ENCODE measurements around the gene ZNF81.
"Not testable (repeated sequence)": the region's sequence is repeated elsewhere in the genome, so short reads cannot be mapped to it uniquely, and the experiment has no call there.

- not testable (repeated sequence) for TF ChIP-seq DMAP1 (CRISPR knock-in tag; IDR thresholded peaks at IDR 0.05); HOXD1 (CRISPR knock-in tag; IDR thresholded peaks at IDR 0.05); CTCF (CRISPR knock-in tag; IDR thresholded peaks at IDR 0.05); TP53 (CRISPR knock-in tag; conservative IDR thresholded peaks at IDR 0.05); MAX (IDR thresholded peaks at IDR 0.05); PRDM15 (CRISPR knock-in tag; IDR thresholded peaks at IDR 0.05); ZBTB21 (CRISPR knock-in tag; IDR thresholded peaks at IDR 0.05); ZNF460 (CRISPR knock-in tag; IDR thresholded peaks at IDR 0.05; ENCODE audit: borderline replicate concordance); ZBTB7A (CRISPR knock-in tag; IDR thresholded peaks at IDR 0.05); ZBED4 (CRISPR knock-in tag; IDR thresholded peaks at IDR 0.05; ENCODE audit: borderline replicate concordance); JUNB (CRISPR knock-in tag; IDR thresholded peaks at IDR 0.05; ENCODE audit: borderline replicate concordance); EZH2 (conservative IDR thresholded peaks at IDR 0.05; ENCODE audit: low read depth, low read length); ZBTB8A (CRISPR knock-in tag; IDR thresholded peaks at IDR 0.05; ENCODE audit: borderline replicate concordance, low read depth)
These were observed 13.7 kb downstream of the ZNF81 start for GRCh38 chrX:47850389-47850788.
